ENCODE measurements around the gene AKAP13. TPM values are rescaled to one million over a fixed set of nuclear protein-coding genes. Genes with fewer than 3 reads are reported as not detected.

The AKAP13 gene
- total RNA-seq, 4 donors from 2014 or later, result 128 to 460 (median 243) TPM

- DNase-seq, result no peak
- Histone ChIP-seq H3K36me3 (no peaks in the 10 kb centered on the region), H3K27me3 (no peaks in the 10 kb centered on the region), H3K9me3 (no peaks in the 10 kb centered on the region), H3K4me3 (no peak overlapping the region), H3K27ac (no peak overlapping the region), H3K4me1 (peaks cover 0 to 5% of the 10 kb centered on the region in 2 donors)
- TF ChIP-seq POLR2A (IDR thresholded peaks at IDR 0.05), result no peak
- no peak for TF ChIP-seq CTCF (IDR thresholded peaks at IDR 0.05)
- intact Hi-C loops (cut with DNase I; ENCODE audit: low total_unique reads), result no loop called here
These were observed 42.2 kb downstream of the AKAP13 start for GRCh38 chr15:85422607-85423006.

DNA sequence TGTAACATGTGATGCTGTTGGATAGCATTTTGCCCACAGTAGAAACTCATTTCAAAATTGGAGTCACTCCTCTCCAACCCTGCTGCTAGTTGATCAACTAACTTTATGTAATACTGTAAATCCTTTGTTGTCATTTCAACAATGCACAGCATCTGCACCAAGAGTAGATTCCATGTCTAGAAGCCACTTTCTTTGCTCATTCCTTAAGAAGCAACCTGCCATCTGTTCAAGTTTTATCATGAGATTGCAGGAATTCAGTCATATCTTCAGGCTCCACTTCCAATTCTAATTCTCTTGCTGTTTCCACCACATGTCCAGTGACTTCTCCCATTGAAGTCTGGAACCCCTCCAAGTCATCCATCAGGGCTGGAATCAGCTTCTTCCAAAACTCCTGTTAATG, 42.9 kb downstream of the AKAP13 start:
- no peak for TF ChIP-seq POLR2A (IDR thresholded peaks at IDR 0.05)
- TF ChIP-seq CTCF (IDR thresholded peaks at IDR 0.05), result no peak
- H3K36me3 ChIP-seq, result no peaks in the 10 kb centered on the region
- peaks cover 0 to 5% of the 10 kb centered on the region in 2 donors for H3K4me1 ChIP-seq
- H3K27me3 ChIP-seq, result no peaks in the 10 kb centered on the region
- DNase-seq, result no peak
- H3K27ac ChIP-seq, result no peak overlapping the region
- no peaks in the 10 kb centered on the region for H3K9me3 ChIP-seq
- intact Hi-C loops (cut with DNase I; ENCODE audit: low total_unique reads), result no loop called here
- H3K4me3 ChIP-seq, result no peak overlapping the region

DNA sequence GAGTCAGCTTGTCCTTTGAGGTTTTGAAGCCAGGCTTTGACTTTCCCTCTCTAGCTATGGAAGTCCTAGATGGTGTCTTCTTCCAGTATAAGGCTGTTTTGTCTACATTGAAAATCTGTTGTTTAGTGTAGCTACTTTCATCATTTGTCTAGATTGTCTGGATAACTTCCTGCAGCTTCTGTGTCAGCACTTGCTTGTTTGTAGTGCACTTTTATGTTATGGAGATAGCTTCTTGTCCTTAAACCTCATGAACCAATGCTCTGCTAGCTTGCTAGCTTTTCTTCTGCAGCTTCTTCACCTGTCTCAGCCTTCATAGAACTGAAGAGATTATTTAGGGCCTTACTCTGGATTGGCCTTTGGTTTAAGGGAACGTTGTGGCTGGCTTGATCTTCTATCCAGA, 43.8 kb downstream of the AKAP13 start:
- intact Hi-C loops (cut with DNase I; ENCODE audit: low total_unique reads), result no loop called here
- DNase-seq, result no peak
- Histone ChIP-seq H3K27ac (no peak overlapping the region), H3K4me3 (no peak overlapping the region), H3K4me1 (peaks cover 0 to 5% of the 10 kb centered on the region in 2 donors), H3K36me3 (no peaks in the 10 kb centered on the region), H3K9me3 (no peaks in the 10 kb centered on the region), H3K27me3 (no peaks in the 10 kb centered on the region)
- no peak for TF ChIP-seq POLR2A (IDR thresholded peaks at IDR 0.05)
- TF ChIP-seq CTCF (IDR thresholded peaks at IDR 0.05), result no peak

DNA sequence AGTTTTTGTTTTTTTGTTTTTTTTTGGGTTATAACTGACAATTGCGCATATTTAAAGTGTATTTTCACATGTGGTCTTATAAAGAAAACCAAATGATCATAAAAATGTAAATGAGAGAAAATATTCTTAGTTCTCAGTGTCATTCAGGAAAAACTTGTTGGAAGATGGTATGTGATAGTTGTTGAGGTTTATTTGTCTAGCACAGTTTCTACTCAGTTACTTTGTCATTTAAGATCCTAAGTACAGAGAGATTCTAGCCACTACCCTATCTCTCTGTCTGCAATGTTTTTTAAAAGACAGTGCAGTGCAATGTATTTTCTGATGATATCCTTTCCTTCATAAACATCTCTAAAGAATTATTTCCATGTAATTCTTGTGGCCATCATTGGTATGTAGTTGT, 46.1 kb downstream of the AKAP13 start:
- no peaks in the 10 kb centered on the region for H3K27me3 ChIP-seq
- no peak overlapping the region for H3K4me3 ChIP-seq
- no peaks in the 10 kb centered on the region for H3K36me3 ChIP-seq
- intact Hi-C loops (cut with DNase I; ENCODE audit: low total_unique reads), result no loop called here
- no peaks in the 10 kb centered on the region for H3K4me1 ChIP-seq
- no peak for DNase-seq
- H3K9me3 ChIP-seq, result no peaks in the 10 kb centered on the region
- TF ChIP-seq CTCF (IDR thresholded peaks at IDR 0.05), result no peak
- no peak for TF ChIP-seq POLR2A (IDR thresholded peaks at IDR 0.05)
- H3K27ac ChIP-seq, result no peak overlapping the region

DNA sequence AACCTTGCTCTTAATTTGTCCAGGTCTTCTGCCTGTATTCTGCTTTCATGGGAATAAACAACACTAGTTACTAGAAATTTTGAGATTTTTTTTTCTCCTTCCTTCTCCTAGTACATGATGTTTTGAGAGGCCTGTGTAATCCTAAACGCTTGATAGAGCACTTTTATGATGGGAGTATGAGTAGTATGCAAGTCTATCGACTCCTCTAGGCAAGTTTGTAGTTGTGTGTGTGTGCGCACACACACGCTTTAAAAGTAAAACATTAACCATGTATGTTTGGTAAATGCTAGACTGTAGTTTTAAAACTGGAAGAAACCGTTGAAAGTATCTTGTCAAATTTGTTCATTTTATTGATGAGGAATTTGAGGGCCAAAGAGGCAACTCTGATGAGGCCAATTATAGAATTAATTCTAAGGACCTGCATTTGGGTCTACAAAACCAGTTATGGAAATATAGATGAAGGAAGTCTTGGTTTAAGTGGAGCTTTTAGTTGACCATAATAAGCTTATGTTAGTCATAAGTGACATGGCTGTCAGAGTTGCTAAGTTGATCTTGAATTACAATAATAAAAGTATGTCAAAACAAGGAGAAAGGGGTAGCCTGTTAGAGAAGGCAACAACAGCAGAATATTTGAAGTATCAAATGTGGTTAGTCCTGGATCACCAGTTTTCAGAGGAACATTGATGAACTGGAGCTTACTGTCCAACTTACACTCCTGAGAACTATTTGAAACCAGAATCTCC, 47.1 kb downstream of the AKAP13 start:
- intact Hi-C loops (cut with DNase I; ENCODE audit: low total_unique reads), result no loop called here
- H3K27me3 ChIP-seq, result no peaks in the 10 kb centered on the region
- H3K27ac ChIP-seq, result no peak overlapping the region
- DNase-seq, result no peak
- no peaks in the 10 kb centered on the region for H3K4me1 ChIP-seq
- TF ChIP-seq CTCF (IDR thresholded peaks at IDR 0.05) (no peak), POLR2A (IDR thresholded peaks at IDR 0.05) (no peak)
- no peak overlapping the region for H3K4me3 ChIP-seq
- H3K9me3 ChIP-seq, result no peaks in the 10 kb centered on the region
- no peaks in the 10 kb centered on the region for H3K36me3 ChIP-seq

Measured in uterus (tissue), 4 donors.